ENCODE measurements around the gene PTGES3.
A peak's percentile ranks its signal among the peaks of the same experiment; 100 is the strongest.
"Not testable (repeated sequence)": the region's sequence is repeated elsewhere in the genome, so short reads cannot be mapped to it uniquely, and the experiment has no call there.

PTGES3 gene

GRCh38 chr12:56713345-56713744, 25.3 kb upstream of the PTGES3 start:
- Histone ChIP-seq H3K27ac (ENCODE audit: insufficient read depth, low read depth, low read length, poor library complexity, severe bottlenecking) (no peak overlapping the region), H3K27me3 (ENCODE audit: control insufficient read depth, insufficient read depth, low read length, poor library complexity, severe bottlenecking) (no peaks in the 10 kb centered on the region), H3K4me1 (ENCODE audit: control insufficient read depth, insufficient read depth, low read length) (peaks cover 8% of the 10 kb centered on the region), H3K4me3 (ENCODE audit: insufficient read depth, low read depth, low read length) (no peak overlapping the region), H3K36me3 (ENCODE audit: control insufficient read depth, insufficient read depth, low read length) (peaks cover 37% of the 10 kb centered on the region), H3K9me3 (ENCODE audit: control insufficient read depth, low read length) (no peaks in the 10 kb centered on the region)
- 95 to 100% methylated on average over 3 of the region's 3 CpGs for WGBS, 2 experiments

- Histone ChIP-seq H3K27ac (ENCODE audit: insufficient read depth, low read depth, low read length, poor library complexity, severe bottlenecking) (peak overlapping the region; percentile 26), H3K27me3 (ENCODE audit: control insufficient read depth, insufficient read depth, low read length, poor library complexity, severe bottlenecking) (no peaks in the 10 kb centered on the region)
- 93 to 95% methylated on average over 5 of the region's 5 CpGs for WGBS, 2 experiments
These were observed 21.8 kb upstream of the PTGES3 start for GRCh38 chr12:56709759-56710376.

GRCh38 chr12:56704522-56704921, 16.4 kb upstream of the PTGES3 start:
- H3K27me3 ChIP-seq (ENCODE audit: control insufficient read depth, insufficient read depth, low read length, poor library complexity, severe bottlenecking); H3K9me3 ChIP-seq (ENCODE audit: control insufficient read depth, low read length); H3K4me3 ChIP-seq (ENCODE audit: insufficient read depth, low read depth, low read length); H3K4me1 ChIP-seq (ENCODE audit: control insufficient read depth, insufficient read depth, low read length); H3K27ac ChIP-seq (ENCODE audit: insufficient read depth, low read depth, low read length, poor library complexity, severe bottlenecking); H3K36me3 ChIP-seq (ENCODE audit: control insufficient read depth, insufficient read depth, low read length): not testable (repeated sequence)
- 92 to 94% methylated on average over 5 of the region's 5 CpGs for WGBS, 2 experiments

More at GRCh38 chr12:56709759-56710376, 21.8 kb upstream of the PTGES3 start:
- no peak overlapping the region for H3K4me3 ChIP-seq (ENCODE audit: insufficient read depth, low read depth, low read length)
- peaks cover 35% of the 10 kb centered on the region for H3K36me3 ChIP-seq (ENCODE audit: control insufficient read depth, insufficient read depth, low read length)
- H3K4me1 ChIP-seq (ENCODE audit: control insufficient read depth, insufficient read depth, low read length), result no peaks in the 10 kb centered on the region
- H3K9me3 ChIP-seq (ENCODE audit: control insufficient read depth, low read length), result no peaks in the 10 kb centered on the region

- H3K27me3 ChIP-seq (ENCODE audit: control insufficient read depth, insufficient read depth, low read length, poor library complexity, severe bottlenecking), result no peaks in the 10 kb centered on the region
- 75 to 85% methylated on average over 3 of the region's 3 CpGs for WGBS, 2 experiments
- no peak overlapping the region for H3K27ac ChIP-seq (ENCODE audit: insufficient read depth, low read depth, low read length, poor library complexity, severe bottlenecking)
- H3K36me3 ChIP-seq (ENCODE audit: control insufficient read depth, insufficient read depth, low read length), result no peaks in the 10 kb centered on the region
- H3K4me1 ChIP-seq (ENCODE audit: control insufficient read depth, insufficient read depth, low read length), result peaks cover 4% of the 10 kb centered on the region
- H3K4me3 ChIP-seq (ENCODE audit: insufficient read depth, low read depth, low read length), result no peak overlapping the region
- no peaks in the 10 kb centered on the region for H3K9me3 ChIP-seq (ENCODE audit: control insufficient read depth, low read length)
These were observed 11.1 kb upstream of the PTGES3 start for GRCh38 chr12:56699020-56699661.

GRCh38 chr12:56695327-56696101, 7.4 kb upstream of the PTGES3 start:
- Histone ChIP-seq H3K9me3 (ENCODE audit: control insufficient read depth, low read length) (no peaks in the 10 kb centered on the region), H3K4me3 (ENCODE audit: insufficient read depth, low read depth, low read length) (no peak overlapping the region), H3K27ac (ENCODE audit: insufficient read depth, low read depth, low read length, poor library complexity, severe bottlenecking) (no peak overlapping the region), H3K36me3 (ENCODE audit: control insufficient read depth, insufficient read depth, low read length) (no peaks in the 10 kb centered on the region), H3K4me1 (ENCODE audit: control insufficient read depth, insufficient read depth, low read length) (peaks cover 4% of the 10 kb centered on the region), H3K27me3 (ENCODE audit: control insufficient read depth, insufficient read depth, low read length, poor library complexity, severe bottlenecking) (no peaks in the 10 kb centered on the region)
- 85 to 87% methylated on average over 2 of the region's 2 CpGs for WGBS, 2 experiments

- Histone ChIP-seq H3K27me3 (ENCODE audit: control insufficient read depth, insufficient read depth, low read length, poor library complexity, severe bottlenecking) (no peaks in the 10 kb centered on the region), H3K4me3 (ENCODE audit: insufficient read depth, low read depth, low read length) (no peak overlapping the region), H3K9me3 (ENCODE audit: control insufficient read depth, low read length) (no peaks in the 10 kb centered on the region), H3K4me1 (ENCODE audit: control insufficient read depth, insufficient read depth, low read length) (peaks cover 4% of the 10 kb centered on the region), H3K36me3 (ENCODE audit: control insufficient read depth, insufficient read depth, low read length) (no peaks in the 10 kb centered on the region), H3K27ac (ENCODE audit: insufficient read depth, low read depth, low read length, poor library complexity, severe bottlenecking) (no peak overlapping the region)
- WGBS, 2 experiments, result 86 to 91% methylated on average over 5 of the region's 5 CpGs
These were observed 6.1 kb upstream of the PTGES3 start for GRCh38 chr12:56694161-56694560.

GRCh38 chr12:56688846-56689109, 694 bp upstream of the PTGES3 start:
- peak overlapping the region; percentile 99 for H3K27ac ChIP-seq (ENCODE audit: insufficient read depth, low read depth, low read length, poor library complexity, severe bottlenecking)
- H3K4me3 ChIP-seq (ENCODE audit: insufficient read depth, low read depth, low read length), result peak overlapping the region; percentile 94
- H3K4me1 ChIP-seq (ENCODE audit: control insufficient read depth, insufficient read depth, low read length), result no peaks in the 10 kb centered on the region
- peaks cover 3% of the 10 kb centered on the region for H3K36me3 ChIP-seq (ENCODE audit: control insufficient read depth, insufficient read depth, low read length)
- WGBS, 2 experiments, result 3% methylated on average over 7 of the region's 7 CpGs
- no peaks in the 10 kb centered on the region for H3K9me3 ChIP-seq (ENCODE audit: control insufficient read depth, low read length)
- no peaks in the 10 kb centered on the region for H3K27me3 ChIP-seq (ENCODE audit: control insufficient read depth, insufficient read depth, low read length, poor library complexity, severe bottlenecking)

- H3K27ac ChIP-seq (ENCODE audit: insufficient read depth, low read depth, low read length, poor library complexity, severe bottlenecking), result peak overlapping the region; percentile 99
- no peaks in the 10 kb centered on the region for H3K9me3 ChIP-seq (ENCODE audit: control insufficient read depth, low read length)
- H3K4me3 ChIP-seq (ENCODE audit: insufficient read depth, low read depth, low read length), result peak overlapping the region; percentile 94
- H3K27me3 ChIP-seq (ENCODE audit: control insufficient read depth, insufficient read depth, low read length, poor library complexity, severe bottlenecking), result no peaks in the 10 kb centered on the region
- H3K4me1 ChIP-seq (ENCODE audit: control insufficient read depth, insufficient read depth, low read length), result no peaks in the 10 kb centered on the region
- 0% methylated on average over 62 of the region's 62 CpGs for WGBS, 2 experiments
- peaks cover 3% of the 10 kb centered on the region for H3K36me3 ChIP-seq (ENCODE audit: control insufficient read depth, insufficient read depth, low read length)
These were observed 608 bp downstream of the PTGES3 start for GRCh38 chr12:56687223-56688128.

- peaks cover 13% of the 10 kb centered on the region for H3K36me3 ChIP-seq (ENCODE audit: control insufficient read depth, insufficient read depth, low read length)
- H3K9me3 ChIP-seq (ENCODE audit: control insufficient read depth, low read length), result no peaks in the 10 kb centered on the region
- H3K4me3 ChIP-seq (ENCODE audit: insufficient read depth, low read depth, low read length), result no peak overlapping the region
- H3K27me3 ChIP-seq (ENCODE audit: control insufficient read depth, insufficient read depth, low read length, poor library complexity, severe bottlenecking), result no peaks in the 10 kb centered on the region
- no peak overlapping the region for H3K27ac ChIP-seq (ENCODE audit: insufficient read depth, low read depth, low read length, poor library complexity, severe bottlenecking)
- no peaks in the 10 kb centered on the region for H3K4me1 ChIP-seq (ENCODE audit: control insufficient read depth, insufficient read depth, low read length)
- 78 to 89% methylated on average over 6 to 8 of the region's 8 CpGs for WGBS, 2 experiments
These were observed 3.2 kb downstream of the PTGES3 start for GRCh38 chr12:56684745-56685359.
